Measurements from ENCODE around the gene NAT8.
"Not testable (repeated sequence)": the region's sequence is repeated elsewhere in the genome, so short reads cannot be mapped to it uniquely, and the experiment has no call there.

DNA sequence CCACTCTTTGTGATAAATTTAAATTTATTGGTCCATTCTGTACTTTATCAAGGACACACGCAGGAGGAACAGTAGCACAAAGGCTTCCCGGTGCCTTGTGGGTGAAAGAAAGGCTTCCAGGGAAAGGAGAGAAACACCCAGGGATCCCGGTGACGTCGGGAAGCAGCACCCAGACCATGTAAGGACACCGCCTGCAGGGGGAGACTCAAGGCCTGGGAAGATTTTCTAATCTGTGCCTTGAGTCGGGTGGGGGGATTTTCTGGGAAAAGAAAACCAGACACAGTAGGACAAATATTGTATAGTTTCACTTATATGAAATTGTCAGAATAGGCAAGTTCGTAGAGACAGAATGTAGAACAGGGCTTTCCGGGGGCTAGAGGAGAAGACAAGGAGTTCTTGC is 17.6 kb downstream of the NAT8 start:
- TF ChIP-seq, protein P1, sequence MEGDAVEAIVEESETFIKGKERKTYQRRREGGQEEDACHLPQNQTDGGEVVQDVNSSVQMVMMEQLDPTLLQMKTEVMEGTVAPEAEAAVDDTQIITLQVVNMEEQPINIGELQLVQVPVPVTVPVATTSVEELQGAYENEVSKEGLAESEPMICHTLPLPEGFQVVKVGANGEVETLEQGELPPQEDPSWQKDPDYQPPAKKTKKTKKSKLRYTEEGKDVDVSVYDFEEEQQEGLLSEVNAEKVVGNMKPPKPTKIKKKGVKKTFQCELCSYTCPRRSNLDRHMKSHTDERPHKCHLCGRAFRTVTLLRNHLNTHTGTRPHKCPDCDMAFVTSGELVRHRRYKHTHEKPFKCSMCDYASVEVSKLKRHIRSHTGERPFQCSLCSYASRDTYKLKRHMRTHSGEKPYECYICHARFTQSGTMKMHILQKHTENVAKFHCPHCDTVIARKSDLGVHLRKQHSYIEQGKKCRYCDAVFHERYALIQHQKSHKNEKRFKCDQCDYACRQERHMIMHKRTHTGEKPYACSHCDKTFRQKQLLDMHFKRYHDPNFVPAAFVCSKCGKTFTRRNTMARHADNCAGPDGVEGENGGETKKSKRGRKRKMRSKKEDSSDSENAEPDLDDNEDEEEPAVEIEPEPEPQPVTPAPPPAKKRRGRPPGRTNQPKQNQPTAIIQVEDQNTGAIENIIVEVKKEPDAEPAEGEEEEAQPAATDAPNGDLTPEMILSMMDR (IDR thresholded peaks at IDR 0.05; ENCODE audit: low read depth, low read length): not testable (repeated sequence)
- not testable (repeated sequence) for TF ChIP-seq EZH2phosphoT487 (IDR thresholded peaks at IDR 0.05; ENCODE audit: low read depth)
